Pons (tissue), 1 donor: ENCODE measurements around the gene WIPF2.
"Not testable (repeated sequence)": the region's sequence is repeated elsewhere in the genome, so short reads cannot be mapped to it uniquely, and the experiment has no call there.

ENCODE experiments used
- DNase-seq: peaks from one replicate; pipeline ENCODE4 v3.0.0-alpha.2; 2016; ENCODE audit warnings: low spot score

Gene WIPF2

DNA sequence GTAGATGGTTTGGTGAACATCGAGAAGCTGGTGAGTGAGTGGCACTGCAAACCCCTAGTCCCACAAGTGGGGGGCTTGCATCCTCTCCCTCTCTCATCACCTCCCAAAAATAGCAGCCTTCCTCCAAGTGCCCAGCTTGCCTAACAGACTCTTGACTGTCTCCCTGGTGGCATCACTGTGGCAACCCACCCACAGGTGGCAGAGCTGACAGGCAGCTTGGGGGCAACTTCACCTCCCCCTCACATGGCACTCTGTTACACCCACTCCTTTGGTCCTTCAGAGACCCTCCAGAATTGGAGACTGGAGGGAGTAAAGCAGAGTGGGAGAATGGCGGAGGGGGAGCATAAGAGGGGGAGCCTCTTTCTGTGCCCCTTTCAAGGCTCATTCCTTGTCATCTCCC, 26.1 kb upstream of the WIPF2 start:
- no peak for DNase-seq

DNA sequence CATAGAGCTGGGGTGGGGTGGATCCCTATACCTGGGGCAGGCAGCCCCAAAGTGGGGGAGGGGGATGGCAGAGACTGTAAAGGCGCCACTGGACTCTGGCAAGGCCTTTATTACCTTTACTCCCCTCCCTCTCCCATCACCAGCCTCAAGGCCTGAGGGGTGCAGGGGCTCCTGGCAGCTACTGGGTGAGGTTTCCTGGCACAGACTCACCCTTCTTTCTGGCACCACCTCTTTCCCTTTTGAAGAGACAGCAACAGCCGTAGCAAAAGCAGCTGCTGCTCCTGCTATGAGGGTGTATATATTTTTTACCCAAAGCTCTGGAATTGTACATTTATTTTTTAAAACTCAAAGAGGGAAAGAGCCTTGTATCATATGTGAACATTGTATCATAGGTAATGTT, 24.3 kb upstream of the WIPF2 start:
- no peak for DNase-seq

DNA sequence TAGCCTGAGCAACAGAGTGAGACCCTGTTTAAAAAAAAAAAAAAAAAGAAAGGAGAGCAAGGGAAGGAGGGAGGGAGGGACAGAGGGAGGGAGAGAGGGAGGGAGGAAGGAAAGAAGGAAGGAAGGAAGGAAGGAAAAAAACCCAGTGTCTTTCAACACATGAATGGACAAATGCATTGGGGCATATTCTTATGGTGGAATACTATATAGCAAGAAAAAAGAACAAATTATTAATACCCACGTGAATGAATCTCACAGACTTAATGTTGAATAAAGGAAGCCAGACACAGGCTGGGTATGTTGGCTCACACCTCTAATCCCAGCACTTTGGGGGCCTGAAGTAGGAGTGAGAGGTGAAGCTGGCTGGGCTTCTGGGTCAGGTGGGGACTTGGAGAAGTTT, 21.6 kb upstream of the WIPF2 start:
- no peak for DNase-seq

- DNase-seq = not testable (repeated sequence)
Observed at GRCh38 chr17:40197965-40198456, 21.1 kb upstream of the WIPF2 start.

DNA sequence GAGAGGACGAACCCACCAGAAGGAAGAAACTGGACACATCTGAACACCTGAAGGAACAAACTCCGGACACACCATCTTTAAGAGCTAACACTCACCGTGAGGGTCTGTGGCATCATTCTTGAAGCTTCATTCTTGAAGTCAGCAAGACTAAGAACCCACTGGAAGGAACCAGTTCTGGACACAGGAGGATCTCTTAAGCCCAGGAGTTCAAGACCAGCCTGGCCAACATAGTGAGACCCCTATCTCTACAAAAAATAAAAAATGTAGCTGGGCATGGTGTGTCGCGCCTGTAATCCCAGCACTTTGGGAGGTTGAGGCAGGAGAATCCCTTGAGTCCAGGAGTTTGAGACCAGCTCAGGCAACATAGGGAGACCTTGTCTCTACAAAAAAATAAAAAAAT, 20.5 kb upstream of the WIPF2 start:
- no peak for DNase-seq

DNA sequence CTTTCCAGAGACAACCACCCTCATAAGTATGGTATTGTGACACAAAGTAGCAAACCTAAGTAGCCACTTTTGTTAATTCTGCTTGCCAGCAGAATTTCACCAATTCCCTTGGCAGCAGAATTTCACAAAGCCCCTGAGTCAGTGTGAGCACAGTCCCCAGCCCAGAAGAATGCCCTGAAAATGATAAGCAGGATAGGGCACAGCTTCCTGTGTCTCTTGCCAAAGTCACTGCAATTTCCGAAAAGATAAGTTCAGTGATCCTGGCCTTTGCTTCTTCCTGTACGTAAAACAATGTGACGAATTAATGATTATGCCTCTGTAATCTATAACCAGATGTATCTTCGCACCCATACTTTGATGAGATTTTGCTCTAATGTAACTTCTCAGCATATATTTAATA, 16.0 kb upstream of the WIPF2 start:
- DNase-seq = no peak

DNA sequence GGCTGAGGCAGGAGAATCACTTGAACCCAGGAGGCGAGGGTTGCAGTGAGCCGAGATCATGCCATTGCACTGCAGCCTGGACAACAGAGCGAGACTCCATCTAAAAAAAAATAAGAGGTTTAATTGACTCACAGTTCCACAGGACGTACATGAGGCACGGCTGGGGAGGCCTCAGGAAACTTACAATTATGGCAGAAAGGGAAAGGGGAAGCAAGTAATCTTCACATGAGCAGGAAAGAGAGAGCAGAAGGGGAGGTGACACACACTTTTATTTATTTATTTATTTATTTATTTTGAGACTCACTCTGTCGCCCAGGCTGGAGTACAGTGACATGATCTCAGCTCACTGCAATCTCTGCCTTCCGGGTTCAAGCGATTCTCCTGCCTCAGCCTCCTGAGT, 12.9 kb upstream of the WIPF2 start:
- not testable (repeated sequence) for DNase-seq

GRCh38 chr17:40209404-40210093, 9.6 kb upstream of the WIPF2 start:
- DNase-seq = no peak

- not testable (repeated sequence) for DNase-seq
Observed at GRCh38 chr17:40213914-40214313, 5.2 kb upstream of the WIPF2 start.

DNA sequence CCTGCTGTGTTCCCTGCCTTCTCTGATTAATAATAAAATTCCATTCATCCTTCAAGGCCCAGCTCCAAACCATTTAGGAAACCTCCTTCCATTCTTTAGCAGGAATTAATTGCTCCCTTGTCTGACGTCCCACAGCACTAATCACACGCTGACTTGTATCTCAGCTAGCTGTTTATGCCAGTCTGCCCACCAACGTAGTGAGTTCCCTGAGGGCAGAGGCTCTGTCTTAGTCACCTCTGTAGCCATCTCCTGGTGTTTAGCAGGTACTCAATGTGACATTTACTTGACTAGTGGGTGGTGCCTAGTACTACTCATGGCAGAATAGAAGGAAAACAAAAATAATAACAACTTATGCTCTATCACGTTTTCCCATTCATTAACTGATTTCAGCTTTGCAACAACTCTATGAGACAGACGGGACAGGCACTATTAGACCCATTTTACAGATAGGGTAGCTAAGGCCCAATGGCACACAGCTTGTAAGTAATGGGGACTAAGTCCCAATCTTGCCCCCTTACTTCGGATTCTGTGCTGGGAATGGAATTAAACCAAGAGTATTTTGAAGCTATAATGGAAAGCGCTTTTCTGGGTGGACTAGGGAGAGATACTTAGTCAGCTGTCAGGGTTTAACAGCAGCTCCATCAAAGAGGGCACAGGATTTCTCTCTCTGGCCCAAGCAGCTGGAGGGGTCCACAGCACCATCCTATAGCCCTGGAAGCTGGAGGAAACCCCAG, 931 bp upstream of the WIPF2 start:
- no peak for DNase-seq

GRCh38 chr17:40219594-40220338, 662 bp downstream of the WIPF2 start:
- peak; percentile 57 for DNase-seq

GRCh38 chr17:40224718-40225550, 5.8 kb downstream of the WIPF2 start:
- peak; percentile 90 for DNase-seq

DNA sequence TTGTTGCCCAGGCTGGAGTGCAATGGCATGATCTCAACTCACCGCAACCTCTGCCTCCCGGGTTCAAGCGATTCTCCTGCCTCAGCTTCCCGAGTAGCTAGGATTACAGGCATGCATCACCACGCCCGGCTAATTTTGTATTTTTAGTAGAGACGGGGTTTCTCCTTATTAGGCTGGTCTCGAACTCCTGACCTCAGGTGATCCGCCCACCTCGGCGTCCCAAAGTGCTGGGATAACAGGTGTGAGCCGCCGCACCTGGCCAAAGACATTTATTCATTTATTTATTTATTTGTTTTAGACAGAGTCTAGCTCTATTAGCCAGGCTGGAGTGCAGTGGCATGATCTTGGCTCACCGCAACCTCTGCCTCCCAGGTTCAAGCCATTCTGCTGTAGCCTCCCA, 10.0 kb downstream of the WIPF2 start:
- not testable (repeated sequence) for DNase-seq

DNA sequence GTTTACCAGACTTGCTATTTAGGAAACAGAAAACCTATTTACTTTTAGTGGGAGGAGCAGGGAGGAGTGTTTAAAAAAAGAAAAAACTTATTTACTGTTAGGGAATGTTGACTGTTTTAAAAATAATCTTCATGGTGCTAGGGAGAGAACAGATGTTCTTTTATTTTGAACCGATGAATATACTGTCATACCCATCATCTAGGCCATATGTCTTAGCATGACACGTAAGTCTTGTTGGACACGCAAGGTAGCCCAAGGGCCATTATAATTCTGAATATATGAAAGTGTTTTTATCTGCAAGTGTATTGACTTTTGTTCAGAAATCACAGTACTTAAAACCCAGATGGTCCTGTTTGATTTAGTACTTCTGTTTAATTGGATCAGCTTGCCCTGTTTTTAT, 11.6 kb downstream of the WIPF2 start:
- DNase-seq = no peak

GRCh38 chr17:40231928-40232327, 12.8 kb downstream of the WIPF2 start:
- not testable (repeated sequence) for DNase-seq

DNA sequence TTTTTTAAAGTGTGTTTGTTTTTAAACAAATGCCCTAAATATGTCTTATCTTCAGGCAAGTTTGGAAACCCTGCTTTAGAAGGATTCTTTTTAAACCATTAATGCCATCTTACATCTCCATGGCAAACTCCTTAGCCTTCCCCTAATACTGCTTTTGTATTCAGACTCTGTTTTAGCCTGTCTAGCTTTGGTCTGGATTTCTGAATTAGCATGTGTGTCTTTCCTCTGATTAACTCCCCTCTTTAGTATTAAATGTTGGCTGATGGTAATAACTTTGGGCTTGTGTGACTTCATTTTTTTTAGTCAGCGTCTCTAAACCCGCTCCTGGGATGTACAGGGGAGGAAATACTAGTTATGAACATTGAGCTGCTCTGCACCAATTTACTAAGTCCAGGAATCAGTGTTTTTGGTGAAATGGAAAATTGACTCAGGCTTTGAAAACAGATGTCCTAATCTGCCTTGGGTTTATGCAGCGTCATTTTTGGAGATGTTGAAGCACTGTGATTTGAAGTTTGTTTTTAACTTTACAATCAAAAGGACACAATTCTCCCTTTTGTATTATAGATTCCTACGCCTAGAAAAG, 22.2 kb downstream of the WIPF2 start:
- no peak for DNase-seq

DNA sequence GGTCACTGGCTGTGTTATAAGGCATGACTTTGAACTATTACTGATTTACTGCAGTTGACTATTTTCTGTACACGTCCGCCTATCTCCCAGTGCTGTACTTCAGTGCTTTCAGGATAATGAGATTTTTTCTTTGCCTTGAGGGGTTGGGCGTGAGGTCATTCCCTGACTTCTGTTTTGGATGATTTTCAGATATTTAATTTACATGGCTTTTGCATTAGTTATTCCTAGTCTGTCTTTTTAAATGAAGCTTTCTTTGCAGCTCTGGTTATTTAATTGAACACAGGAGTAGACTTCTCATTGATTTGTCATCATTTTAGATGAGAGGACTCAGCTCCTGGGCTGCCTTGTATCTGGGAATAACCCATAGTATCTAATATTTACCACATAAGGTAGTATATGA, 23.7 kb downstream of the WIPF2 start:
- DNase-seq = no peak

DNA sequence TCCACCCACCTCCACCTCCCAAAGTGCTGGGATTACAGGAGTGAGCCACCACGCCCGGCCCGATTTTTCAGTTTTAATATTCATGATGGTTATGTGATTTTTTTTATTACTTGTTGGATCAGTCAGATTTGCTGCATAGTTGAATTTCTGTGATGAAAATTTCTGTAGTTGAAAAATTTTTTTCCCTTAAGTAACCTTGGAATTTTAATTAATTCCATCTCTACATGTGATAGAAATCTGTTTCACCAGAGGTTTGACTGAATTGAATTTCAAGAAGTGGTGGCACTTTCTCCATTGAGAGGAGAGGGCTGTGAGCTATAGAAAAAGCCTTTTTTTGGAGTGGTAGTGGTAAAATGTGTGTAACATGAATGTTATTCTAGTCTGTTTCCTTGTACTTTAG, 24.7 kb downstream of the WIPF2 start:
- no peak for DNase-seq

- DNase-seq = no peak
Observed at GRCh38 chr17:40244255-40244654, 25.2 kb downstream of the WIPF2 start.

DNA sequence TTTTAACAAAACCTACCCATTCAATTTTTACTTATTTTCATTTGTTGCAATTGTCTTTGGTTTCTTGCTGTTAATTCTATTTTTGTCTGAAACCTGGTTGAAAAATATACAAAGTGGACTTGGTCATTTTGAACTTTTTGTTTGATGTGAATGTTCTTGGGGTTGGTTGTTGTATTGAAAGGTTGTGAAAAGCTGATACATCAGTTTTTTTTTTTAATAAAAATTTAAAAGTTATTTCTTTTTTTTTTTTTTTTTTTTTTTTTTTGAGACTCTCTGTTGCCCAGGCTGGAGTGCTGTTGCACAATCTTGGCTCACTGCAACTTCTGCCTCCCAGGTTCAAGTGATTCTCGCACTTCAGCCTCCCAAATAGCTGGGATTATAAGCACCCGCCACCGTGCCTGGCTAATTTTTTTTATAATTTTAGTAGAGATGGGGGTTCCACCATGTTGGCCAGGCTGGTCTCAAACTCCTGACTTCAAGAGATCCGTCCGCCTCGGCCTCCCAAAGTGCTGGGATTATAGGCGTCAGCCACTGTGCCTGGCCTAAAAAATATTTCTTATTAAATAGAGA, 28.9 kb downstream of the WIPF2 start:
- DNase-seq = no peak

GRCh38 chr17:40248507-40248906, 29.4 kb downstream of the WIPF2 start:
- DNase-seq = no peak
